NCI-H2081 (cell line): ENCODE data around the gene BORCS6.

Experiments
- DNase-seq, 2 experiments: peaks; one replicate each; lab custom pipeline; 2025; lab: John Stamatoyannopoulos, UW

The BORCS6 gene

DNA sequence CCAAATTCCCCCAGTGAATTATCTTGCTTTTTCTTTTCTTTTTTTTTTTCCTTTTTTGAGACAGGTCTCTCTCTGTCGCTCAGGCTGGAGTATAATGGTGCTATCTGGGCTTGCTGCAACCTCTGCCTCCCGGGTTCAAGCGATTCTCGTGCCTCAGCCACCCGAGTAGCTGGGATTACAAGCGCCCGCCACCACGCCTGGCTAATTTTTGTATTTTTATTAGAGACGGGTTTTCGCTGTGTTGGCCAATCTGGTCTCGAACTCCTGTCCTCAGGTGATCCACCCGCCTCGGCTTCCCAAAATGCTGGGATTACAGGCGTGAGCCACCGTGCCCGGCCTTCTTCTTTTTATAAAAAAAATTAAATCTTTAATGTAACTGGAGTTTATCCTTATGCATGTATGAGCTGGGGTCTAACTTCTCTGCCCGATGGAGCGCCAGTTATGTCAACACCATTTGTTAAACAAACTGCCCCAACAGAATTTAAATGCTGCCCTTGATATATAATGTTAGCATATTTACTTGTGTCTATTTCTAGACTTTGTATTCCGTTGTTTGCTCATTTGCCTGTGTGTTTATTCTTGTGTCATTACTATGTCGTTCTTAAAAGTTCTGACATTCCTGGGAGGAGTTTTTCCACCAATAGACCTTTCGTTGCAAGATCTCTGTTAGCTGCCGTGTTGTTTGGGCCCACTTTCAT, 20.9 kb upstream of the BORCS6 start:
- DNase-seq = no peak

- peak; percentile 89 to 91 for DNase-seq
Observed at GRCh38 chr17:8209907-8210760, 20.2 kb upstream of the BORCS6 start, which contains the start of gene AURKB. TSS of gene AURKB (minus strand) at chr17:8210575. CDS start at chr17:8210224, 351 bp downstream.

- DNase-seq = no peak
Observed at GRCh38 chr17:8206536-8206935, 16.6 kb upstream of the BORCS6 start.

DNA sequence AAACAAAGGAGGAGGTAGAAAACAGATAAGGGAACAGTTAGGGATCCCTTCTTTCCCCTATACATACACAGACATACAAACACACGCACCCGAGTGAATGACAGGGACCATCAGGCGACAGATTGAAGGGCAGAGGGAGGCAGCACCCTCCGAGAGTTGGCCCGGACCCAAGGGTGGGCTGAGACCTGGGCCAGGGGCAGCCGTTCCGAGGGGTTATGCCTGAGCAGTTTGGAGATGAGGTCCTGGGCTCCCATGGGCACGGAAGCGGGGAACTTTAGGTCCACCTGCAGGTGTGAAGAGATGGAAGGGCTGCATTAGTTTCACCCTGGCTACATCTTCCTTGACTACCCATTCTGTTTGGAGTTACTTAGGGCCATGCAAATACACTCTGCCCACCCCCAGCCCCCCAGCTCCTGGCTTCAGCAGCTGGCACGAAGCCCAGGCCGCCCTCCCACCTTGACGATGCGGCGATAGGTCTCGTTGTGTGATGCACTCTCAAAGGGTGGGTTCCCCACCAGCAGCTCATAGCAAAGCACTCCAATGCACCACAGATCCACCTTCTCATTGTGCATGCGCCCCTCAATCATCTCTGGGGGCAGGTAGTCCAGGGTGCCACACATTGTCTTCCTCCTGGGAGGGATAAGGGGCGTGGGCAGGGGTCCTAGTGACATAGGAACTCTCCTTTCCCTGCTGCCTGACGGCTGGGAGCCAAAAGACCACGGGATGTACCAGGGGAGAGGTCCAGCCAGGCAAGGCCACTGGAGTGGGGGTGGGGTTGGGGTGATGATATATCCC, 15.0 kb upstream of the BORCS6 start:
- DNase-seq = no peak

GRCh38 chr17:8192070-8192815, 2.3 kb upstream of the BORCS6 start:
- DNase-seq = peak; percentile 77 to 93

DNA sequence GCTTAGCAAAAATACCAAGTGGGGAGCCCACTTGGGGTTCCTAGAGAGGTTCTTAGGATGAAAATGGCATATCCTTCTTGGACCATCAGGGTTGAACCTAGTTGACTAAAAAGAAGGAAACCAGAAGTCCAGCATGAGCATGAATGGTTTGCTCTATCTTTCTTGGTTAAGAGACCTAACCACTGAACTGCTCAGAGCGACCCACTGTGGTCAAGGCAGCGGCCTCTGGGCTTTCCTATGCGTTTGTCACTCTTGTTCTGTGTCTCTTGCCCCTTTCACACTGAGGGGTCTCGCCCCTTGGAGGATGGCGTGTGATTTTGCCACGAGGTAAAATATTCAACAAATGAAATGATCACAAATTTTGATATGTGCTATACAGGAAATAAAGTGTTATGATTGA, 526 bp upstream of the BORCS6 start:
- DNase-seq = no peak

DNA sequence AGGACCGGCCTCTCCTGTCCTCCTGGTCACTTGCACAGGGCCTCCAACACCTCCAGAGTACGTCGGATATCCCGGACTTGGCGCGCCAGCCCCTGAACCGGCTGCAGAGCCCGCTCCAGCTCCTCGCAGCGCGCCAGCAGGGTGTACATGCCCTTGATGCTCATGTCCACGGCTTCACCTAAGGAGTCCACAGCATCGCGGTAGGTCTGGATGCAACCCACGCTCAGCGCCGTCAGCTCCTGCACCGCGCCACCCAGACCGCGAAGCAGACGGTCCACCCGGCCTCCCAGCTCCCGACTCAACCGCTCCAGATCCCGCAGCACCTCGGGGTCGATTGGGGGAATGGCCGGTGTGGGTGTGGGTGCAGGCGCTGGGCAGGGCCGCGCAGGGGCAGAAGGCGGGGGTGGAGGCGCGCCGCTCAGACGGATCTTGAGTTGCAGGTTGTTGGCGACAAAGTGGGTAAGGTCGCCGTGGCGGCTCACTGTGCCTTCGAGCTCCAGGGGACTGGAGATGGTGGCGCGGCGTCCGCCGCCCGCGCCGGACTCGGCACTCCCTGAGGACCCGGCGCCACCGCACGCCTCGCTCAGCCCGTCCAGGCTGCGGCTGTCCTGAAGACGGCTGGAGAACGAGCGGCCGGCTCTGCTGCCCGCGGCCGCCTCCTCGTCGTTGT, 804 bp downstream of the BORCS6 start:
- no peak for DNase-seq

DNA sequence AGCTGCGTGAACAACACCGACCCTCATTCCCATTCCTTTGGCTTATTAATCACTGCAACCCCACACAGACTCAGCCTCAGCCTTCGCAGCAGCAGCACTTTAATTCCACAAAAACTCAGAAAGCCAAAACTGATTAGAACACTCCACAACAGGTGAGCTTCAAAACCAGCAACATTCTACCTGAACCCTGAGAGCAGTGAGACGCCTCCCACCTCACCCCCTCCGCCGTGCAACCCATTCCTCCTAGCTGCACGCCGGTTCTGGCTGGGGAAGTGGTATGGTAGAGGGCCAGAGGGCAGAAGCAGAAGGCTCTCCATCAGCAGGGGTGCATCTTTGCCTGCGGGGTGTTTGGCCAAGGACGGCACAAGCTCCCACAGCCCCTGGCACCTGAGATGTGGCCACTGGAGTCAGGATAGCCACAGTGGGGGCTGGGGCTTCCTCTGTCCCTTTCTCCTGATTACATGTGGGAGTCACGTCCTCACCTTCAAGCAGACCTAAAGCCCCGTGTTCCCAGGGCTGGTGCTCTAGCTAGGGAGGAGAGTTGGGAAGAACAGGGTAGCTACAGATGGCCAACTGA, 1.6 kb downstream of the BORCS6 start:
- no peak for DNase-seq

DNA sequence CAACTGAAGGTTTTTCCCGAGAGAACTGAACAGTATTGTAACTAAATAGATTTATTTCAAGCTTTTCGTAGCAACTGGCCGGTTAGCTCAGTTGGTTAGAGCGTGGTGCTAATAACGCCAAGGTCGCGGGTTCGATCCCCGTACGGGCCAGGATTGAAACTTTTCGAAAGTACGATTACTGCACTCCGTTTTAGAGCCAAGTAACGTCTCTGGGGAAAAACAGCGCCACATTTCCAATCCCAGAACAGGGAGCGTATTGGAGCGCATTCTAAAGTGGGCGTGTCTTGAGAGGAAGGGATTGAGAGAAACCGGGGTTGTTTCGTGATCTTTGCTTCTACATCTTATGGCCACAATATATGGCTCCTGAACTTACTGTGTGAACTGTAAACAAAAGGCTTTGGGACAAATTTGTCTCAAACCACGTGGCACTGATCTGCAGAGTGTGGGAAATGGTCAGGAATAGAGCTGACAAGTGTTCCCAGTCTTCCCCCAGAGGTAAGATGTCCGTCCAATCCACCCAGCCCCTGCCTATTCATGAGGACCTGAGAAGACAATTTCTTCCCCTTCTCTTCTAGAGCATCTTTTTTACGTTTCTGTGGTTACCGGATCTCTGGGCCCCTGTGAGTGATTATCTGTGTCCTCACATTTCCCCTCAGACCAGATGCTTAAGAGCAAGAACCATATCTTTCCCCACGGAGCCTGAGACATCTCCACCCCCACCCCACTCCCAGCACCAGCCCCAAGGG, 2.3 kb downstream of the BORCS6 start:
- peak; percentile 89 to 93 for DNase-seq

GRCh38 chr17:8186787-8187516, 3.0 kb downstream of the BORCS6 start:
- peak; percentile 90 for DNase-seq

DNA sequence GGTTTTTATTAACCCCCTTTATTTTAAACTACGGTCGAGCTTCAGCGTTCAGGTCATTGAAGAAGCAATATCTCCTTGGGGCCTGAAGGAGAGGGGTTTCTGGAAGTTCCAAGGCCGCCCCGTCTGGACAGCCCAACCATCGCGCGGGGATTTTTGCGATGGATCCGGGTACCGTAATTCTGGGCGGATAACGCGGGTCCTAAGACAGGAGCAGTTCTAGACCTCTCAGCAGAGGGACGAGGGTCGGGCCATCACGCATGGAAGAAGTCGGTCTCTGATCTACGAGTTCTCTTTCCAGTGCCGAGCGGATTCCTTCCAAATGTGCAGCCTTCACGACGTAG, 3.6 kb downstream of the BORCS6 start:
- no peak for DNase-seq

- peak; percentile 51 to 60 for DNase-seq
Observed at GRCh38 chr17:8185582-8186445, 4.2 kb downstream of the BORCS6 start.

GRCh38 chr17:8176998-8177731, 12.8 kb downstream of the BORCS6 start:
- DNase-seq = no peak

DNA sequence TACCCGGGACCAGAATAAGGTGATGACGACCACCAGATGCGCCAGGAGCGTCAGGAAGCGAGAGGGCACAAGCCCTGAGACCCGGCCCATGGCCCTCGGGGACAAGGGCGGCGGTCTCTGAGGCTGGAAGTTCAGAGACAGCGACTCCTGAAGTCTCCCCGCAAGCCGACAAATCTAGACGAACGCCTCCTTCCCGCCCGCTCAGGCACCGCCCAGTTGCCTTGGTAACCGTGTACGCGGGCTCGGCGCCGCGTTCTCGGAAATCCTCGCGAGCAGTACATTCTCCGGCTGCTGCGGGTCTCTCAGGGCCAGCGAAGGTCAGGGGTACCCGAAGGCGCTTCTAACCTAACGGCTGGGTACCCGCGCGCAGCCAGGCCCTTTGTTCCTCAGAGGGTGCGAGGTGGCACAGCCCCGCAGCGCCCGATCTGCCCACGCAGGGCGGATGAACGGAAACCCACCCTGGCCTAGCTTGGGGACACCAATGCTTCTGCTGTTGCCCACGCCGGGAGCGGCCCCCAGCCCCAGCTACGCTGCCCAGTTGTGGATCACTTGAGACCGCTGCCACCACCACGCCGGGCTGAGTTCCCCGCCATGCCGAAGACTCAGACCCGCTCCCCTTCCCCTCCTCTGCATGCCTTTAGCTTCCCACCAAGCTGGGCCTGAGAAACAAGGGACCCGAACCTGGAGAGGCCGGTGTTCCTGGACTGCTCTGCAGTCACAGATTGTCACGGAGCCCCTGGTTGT, 13.6 kb downstream of the BORCS6 start, which contains the start of gene TMEM107:
TSS of gene TMEM107 (minus strand) at position 184 of the 744 bp plus-strand sequence. CDS start at position 90, 94 bp downstream.
- peak; percentile 74 to 83 for DNase-seq

GRCh38 chr17:8175795-8176196, 14.2 kb downstream of the BORCS6 start:
- DNase-seq = peak in 1 of 2 experiments; percentile 14

DNA sequence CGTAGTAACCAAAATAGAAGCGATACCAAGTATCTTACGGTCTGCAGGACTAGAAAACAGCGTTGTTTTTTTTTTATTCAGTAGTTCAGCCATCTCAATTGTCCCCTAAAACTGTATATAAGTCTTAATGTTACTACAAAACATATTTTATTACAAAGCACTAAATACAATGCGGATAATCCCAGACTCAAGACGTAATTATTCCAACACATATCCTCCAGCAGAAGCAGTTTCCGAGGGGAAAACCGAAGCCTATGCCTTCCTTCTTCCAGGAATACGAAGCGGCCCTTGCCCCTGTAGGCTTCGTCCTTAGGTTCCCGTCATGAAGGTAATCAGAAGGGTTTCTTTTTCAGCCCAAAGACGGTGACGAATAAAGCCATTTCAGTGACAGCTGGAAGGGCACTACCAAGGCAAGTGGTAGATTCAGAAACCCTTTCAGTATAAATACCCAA, 16.1 kb downstream of the BORCS6 start:
- no peak for DNase-seq
